H1 (cell line): ENCODE results near the gene FAF2. TPM values are rescaled to one million over a fixed set of nuclear protein-coding genes. Genes with fewer than 3 reads are reported as not detected.

Experiments used
- CTCF ChIA-PET: fragments of 300-600 bp; sonication (Branson Sonifier 250); formaldehyde crosslinking; loops from one replicate; lab custom pipeline; 2021; ENCODE audit not compliant: partially characterized antibody; lab: Charles Lee
- POLR2A ChIA-PET: fragments of 300-600 bp; sonication (Branson Sonifier 250); formaldehyde crosslinking; loops from one replicate; lab custom pipeline; 2021; ENCODE audit warnings: inconsistent platforms; ENCODE audit not compliant: partially characterized antibody; lab: Charles Lee
- DNase-seq, 2 experiments: peaks; one replicate each; pipeline versions ENCODE4 v3.0.0 to v3.0.0-alpha.2; 2010 to 2022; ENCODE audit warnings: low spot score in 2 of 2, low read depth in 1 of 2, mixed read lengths in 1 of 2
- FAIRE-seq: peaks from 2 replicates; lab custom pipeline; 2011; peaks lifted over from hg19 to GRCh38; lab: Jason Lieb, UNC
- H2AFZ ChIP-seq: 2 replicates; pipeline ENCODE4 v1.8.1; 2012; ENCODE audit warnings: low read length, inconsistent platforms
- H2AK5ac ChIP-seq: 2 replicates; pipeline ENCODE4 v1.6.1; 2013; ENCODE audit warnings: low read depth, low read length
- H2BK120ac ChIP-seq: replicated peaks from 2 replicates; pipeline ENCODE3; 2013; ENCODE audit warnings: low read depth, low read length, inconsistent platforms
- H2BK12ac ChIP-seq: 2 replicates; pipeline ENCODE4 v1.6.1; 2013; ENCODE audit warnings: low read depth, low read length
- H2BK15ac ChIP-seq: 2 replicates; pipeline ENCODE4 v1.6.1; 2013; ENCODE audit warnings: low read length
- H2BK20ac ChIP-seq: 2 replicates; pipeline ENCODE4 v1.6.1; 2013; ENCODE audit warnings: low read length
- H2BK5ac ChIP-seq: 2 replicates; pipeline ENCODE4 v1.6.1; 2013; ENCODE audit warnings: low read depth, low read length
- H3K14ac ChIP-seq: 2 replicates; pipeline ENCODE4 v1.6.1; 2013; ENCODE audit warnings: inconsistent platforms; ENCODE audit not compliant: insufficient read length
- H3K18ac ChIP-seq: 2 replicates; pipeline ENCODE4 v1.6.1; 2013; ENCODE audit warnings: low read length; ENCODE audit errors: extremely low read depth
- H3K23ac ChIP-seq: 2 replicates; pipeline ENCODE4 v1.6.1; 2013; ENCODE audit warnings: inconsistent platforms; ENCODE audit not compliant: insufficient read length
- H3K23me2 ChIP-seq: 2 replicates; pipeline ENCODE4 v1.6.1; 2013; ENCODE audit warnings: low read depth, low read length
- H3K27ac ChIP-seq: 2 replicates; pipeline ENCODE4 v1.6.1; 2011; ENCODE audit warnings: low read depth, low read length, inconsistent platforms
- H3K27me3 ChIP-seq, 4 experiments: replicated peaks in 1 of 4; 1 replicate in 1 of 4; 2 replicates in 3 of 4; pipeline versions ENCODE4 v1.6.1 to v1.8.1; 2011 to 2013; ENCODE audit warnings: low read length in 3 of 4, mild to moderate bottlenecking in 3 of 4, inconsistent platforms in 2 of 4, mixed read lengths in 2 of 4, moderate library complexity in 1 of 4; ENCODE audit not compliant: control insufficient read depth in 3 of 4, insufficient read depth in 3 of 4; ENCODE audit errors: extremely low read depth in 1 of 4
- H3K36me3 ChIP-seq, 4 experiments: 2 replicates each; pipeline versions ENCODE4 v1.6.1 to v1.8.1; 2011 to 2013; ENCODE audit warnings: mild to moderate bottlenecking in 4 of 4, low read length in 3 of 4, moderate library complexity in 2 of 4, control low read depth in 1 of 4, inconsistent platforms in 1 of 4; ENCODE audit not compliant: insufficient read depth in 4 of 4, control insufficient read depth in 2 of 4
- H3K4ac ChIP-seq: replicated peaks from 2 replicates; pipeline ENCODE3; 2013; ENCODE audit warnings: low read length, low read depth, mixed read lengths, inconsistent platforms; ENCODE audit not compliant: insufficient read length
- H3K4me1 ChIP-seq, 4 experiments: replicated peaks in 1 of 4; 1 replicate in 1 of 4; 2 replicates in 3 of 4; pipeline versions ENCODE4 v1.6.1 to v1.8.1; 2011 to 2013; ENCODE audit warnings: low read length in 3 of 4, inconsistent platforms in 2 of 4, mixed read lengths in 1 of 4; ENCODE audit not compliant: insufficient read depth in 4 of 4, control insufficient read depth in 3 of 4
- H3K4me2 ChIP-seq, 2 experiments: 2 replicates each; pipeline versions ENCODE4 v1.6.1 to v1.8.1; 2011 to 2013; ENCODE audit warnings: low read depth in 2 of 2, low read length in 2 of 2, control low read depth in 1 of 2, inconsistent platforms in 1 of 2, mild to moderate bottlenecking in 1 of 2; ENCODE audit not compliant: insufficient read depth in 1 of 2
- H3K4me3 ChIP-seq, 4 experiments: fragments of 200-600, 300-600 bp in 1 of 4; sonication (generic), shearing (Covaris generic), sonication (Bioruptor Twin) in 1 of 4; 2 replicates each; pipeline versions ENCODE4 v1.5.1 to v1.8.1; 2011 to 2016; ENCODE audit warnings: low read length in 4 of 4, low read depth in 3 of 4, control low read depth in 2 of 4, inconsistent platforms in 2 of 4, mild to moderate bottlenecking in 2 of 4, mixed read lengths in 1 of 4, moderate library complexity in 1 of 4; ENCODE audit not compliant: insufficient read depth in 2 of 4; ENCODE audit errors: extremely low read depth in 1 of 4
- H3K56ac ChIP-seq: replicated peaks from 2 replicates; pipeline ENCODE3; 2013; ENCODE audit warnings: low read depth, mild to moderate bottlenecking, mixed read lengths, low read length, inconsistent platforms; ENCODE audit not compliant: insufficient read length
- H3K79me1 ChIP-seq: 2 replicates; pipeline ENCODE4 v1.6.1; 2013; ENCODE audit warnings: low read depth, low read length, control low read depth
- H3K79me2 ChIP-seq, 2 experiments: 2 replicates each; pipeline versions ENCODE4 v1.6.1 to v1.8.1; 2012 to 2013; ENCODE audit warnings: low read length in 2 of 2, mild to moderate bottlenecking in 2 of 2, inconsistent platforms in 1 of 2; ENCODE audit not compliant: insufficient read depth in 2 of 2, control insufficient read depth in 1 of 2
- H3K9ac ChIP-seq, 4 experiments: replicated peaks in 1 of 4; 1 replicate in 1 of 4; 2 replicates in 3 of 4; pipeline versions ENCODE4 v1.6.1 to v1.8.1; 2011 to 2013; ENCODE audit warnings: low read depth in 3 of 4, low read length in 3 of 4, control low read depth in 2 of 4, mild to moderate bottlenecking in 2 of 4, moderate library complexity in 2 of 4, inconsistent platforms in 1 of 4; ENCODE audit errors: extremely low read depth in 1 of 4
- H3K9me3 ChIP-seq, 2 experiments: 2 replicates each; pipeline versions ENCODE4 v1.6.1 to v1.8.1; 2012 to 2013; ENCODE audit warnings: mild to moderate bottlenecking in 2 of 2, moderate library complexity in 2 of 2, control low read depth in 1 of 2, inconsistent platforms in 1 of 2, low read depth in 1 of 2, low read length in 1 of 2, mixed read lengths in 1 of 2; ENCODE audit not compliant: insufficient read depth in 2 of 2
- H4K20me1 ChIP-seq, 2 experiments: replicated peaks in 1 of 2; 2 replicates each; pipeline versions ENCODE3 to v1.8.1; 2011 to 2013; ENCODE audit warnings: inconsistent platforms in 2 of 2, low read length in 2 of 2, mild to moderate bottlenecking in 1 of 2; ENCODE audit not compliant: insufficient read depth in 2 of 2, control insufficient read depth in 1 of 2
- H4K5ac ChIP-seq: 2 replicates; pipeline ENCODE4 v1.6.1; 2013; ENCODE audit warnings: low read length, low read depth, mixed read lengths, inconsistent platforms; ENCODE audit not compliant: insufficient read length
- H4K8ac ChIP-seq: 2 replicates; pipeline ENCODE4 v1.8.0; 2013; ENCODE audit warnings: mild to moderate bottlenecking, moderate library complexity, low read length, inconsistent platforms; ENCODE audit not compliant: insufficient read depth; ENCODE audit errors: extremely low read depth
- H4K91ac ChIP-seq: replicated peaks from 2 replicates; pipeline ENCODE3; 2013; ENCODE audit warnings: low read length, mixed read lengths, inconsistent platforms; ENCODE audit not compliant: insufficient read length
- CBX8 ChIP-seq: fragments of 300-800, 300-1000 bp; sonication (generic); IDR thresholded peaks from 2 replicates; pipeline ENCODE4 v1.7.1; 2016; ENCODE audit warnings: low read depth, low read length, borderline replicate concordance
- KDM1A ChIP-seq: fragments of 200-600, 300-600 bp; sonication (generic); IDR thresholded peaks from 2 replicates; pipeline ENCODE4 v1.7.1; 2016; ENCODE audit warnings: mild to moderate bottlenecking, low read length, borderline replicate concordance
- WGBS, 2 experiments: shearing (Covaris generic) in 1 of 2; methylation state at CpG; one replicate each; pipeline versions ENCODE4 v1.1.6 to v1.1.7; 2013 to 2015; ENCODE audit warnings: low lambda C conversion rate in 2 of 2, mixed read lengths in 2 of 2, inconsistent platforms in 1 of 2, low coverage in 1 of 2, missing lambda C conversion rate in 1 of 2; ENCODE audit not compliant: insufficient replicate concordance in 2 of 2, insufficient coverage in 1 of 2, insufficient read length in 1 of 2; ENCODE audit errors: extremely low coverage in 1 of 2, missing lambda C conversion rate in 1 of 2; 5-methylcytosine and 5-hydroxymethylcytosine counted together
- polyA plus RNA-seq, 7 experiments: library from polyadenylated mRNA; depleted of rRNA in 3 of 7; stranded (reverse) in 5 of 7; unstranded in 2 of 7; fragments of >200 nt in 5 of 7; fragments of 200-250 nt in 2 of 7; gene quantifications; 1 replicate in 5 of 7; 2 replicates in 1 of 7; 4 replicates in 1 of 7; pipeline versions ENCODE4 v1.2.1 to v1.2.3, GENCODE V29; 2011 to 2013; ENCODE audit warnings: missing spikeins in 2 of 7, mixed read lengths in 2 of 7
- total RNA-seq: library from RNA; stranded (reverse); fragmentation: NEBNext Ultra II Directional; extraction: Animal tissue kit (Norgen Biotek cat#: 25700); gene quantifications from 2 replicates; pipeline ENCODE4 v1.2.1, GENCODE V29; 2021

Gene FAF2
- total and polyA plus RNA-seq, 2 of the 8 experiments (the other 6 are each of a cell fraction or from before 2014, with no cell fraction given), result 20.8 to 35.8 TPM

DNA sequence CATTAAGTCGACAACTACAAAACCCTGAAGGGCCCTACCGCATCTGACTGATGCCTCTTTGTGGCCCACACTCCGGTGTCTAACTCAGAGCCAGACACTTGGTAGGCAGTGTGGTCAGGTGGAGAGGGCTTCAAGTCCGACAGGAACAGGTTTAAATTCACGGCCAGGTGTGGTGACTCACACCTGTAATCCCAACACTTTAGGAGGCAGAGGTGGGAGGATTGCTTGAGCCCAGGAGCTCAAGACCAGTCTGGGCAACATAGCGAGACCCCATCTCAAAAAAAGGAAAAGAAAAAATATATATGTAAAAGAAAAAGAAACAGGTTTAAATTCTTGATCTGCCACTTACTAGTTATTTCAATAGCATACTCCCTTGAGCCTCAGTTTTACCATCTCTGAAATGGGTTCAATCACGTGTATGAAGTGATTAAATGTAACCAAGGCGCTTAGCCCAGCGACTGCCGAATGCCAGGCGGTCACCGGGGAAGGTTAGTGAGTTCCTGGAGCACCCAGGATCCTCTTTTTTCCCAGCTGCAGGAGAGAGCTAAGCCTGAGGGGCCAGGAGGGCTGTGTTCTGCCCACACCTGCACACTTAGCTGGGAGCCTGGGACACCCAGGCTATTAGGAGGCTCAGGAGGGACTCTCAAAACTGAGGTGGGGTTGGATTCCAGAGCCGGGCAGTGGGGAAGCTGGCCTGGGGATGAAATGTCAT lies 32.8 kb upstream of the FAF2 start:
- no peak overlapping the region for H3K14ac ChIP-seq
- H3K23me2 ChIP-seq, result no peaks in the 10 kb centered on the region; the same call in 1 of the 2 replicates
- peaks cover 0 to 3% (median 0%) of the 10 kb centered on the region in 4 experiments; a peak in 4 of 7 replicates for H3K4me1 ChIP-seq
- H3K9ac ChIP-seq, result no peak overlapping the region; a peak in 2 of 7 replicates
- no peak overlapping the region for H2BK5ac ChIP-seq
- H3K27me3 ChIP-seq, result peaks cover 0 to 11% (median 9%) of the 10 kb centered on the region in 4 experiments; a peak in 6 of 7 replicates
- peaks cover 0 to 2% of the 10 kb centered on the region in 2 experiments for H4K20me1 ChIP-seq
- no peaks in the 10 kb centered on the region for H3K79me2 ChIP-seq
- H3K36me3 ChIP-seq, result no peaks in the 10 kb centered on the region
- H3K4ac ChIP-seq, result no peak overlapping the region
- no peak overlapping the region for H2BK20ac ChIP-seq
- H4K8ac ChIP-seq, result no peak overlapping the region
- H2BK120ac ChIP-seq, result no peak overlapping the region
- H3K56ac ChIP-seq, result no peak overlapping the region
- H3K18ac ChIP-seq, result no peak overlapping the region
- H4K91ac ChIP-seq, result no peak overlapping the region
- TF ChIP-seq KDM1A (peak; percentile 43; the same call in 1 of the 2 replicates), CBX8 (no peak)
- no peak overlapping the region for H3K23ac ChIP-seq
- WGBS, 2 experiments, result 86% methylated on average over 13 of the region's 13 CpGs; no CpG with 5 or more reads in 1 of the 2 experiments
- H2BK12ac ChIP-seq, result no peak overlapping the region
- no peak overlapping the region for H2BK15ac ChIP-seq
- H3K27ac ChIP-seq, result no peak overlapping the region
- no peaks in the 10 kb centered on the region for H3K79me1 ChIP-seq
- peaks cover 0 to under 1% of the 10 kb centered on the region in 2 experiments; a peak in 1 of 4 replicates for H3K9me3 ChIP-seq
- peak overlapping the region; percentile 63 to 73 for H3K4me2 ChIP-seq
- ChIA-PET POLR2A (interaction anchor here (0.8 to 1.7 kb wide), 9 partner anchors 8 to 220 kb away, joined by 3 to 9 read pairs (median 4); partner anchors contain the start of genes FAF2, NOP16 and RNF44), CTCF (interaction anchor here (0.9 to 3.3 kb wide), 6 partner anchors 9 to 685 kb away, joined by 3 to 22 read pairs (median 4); no protein-coding TSS in a partner anchor)
- FAIRE-seq (no peak), DNase-seq (no peak)
- no peak overlapping the region for H4K5ac ChIP-seq
- no peak overlapping the region; the same call in 1 of the 2 replicates for H2AK5ac ChIP-seq
- no peak overlapping the region for H2AFZ ChIP-seq
- peak overlapping the region; percentile 40 to 77 (median 70) for H3K4me3 ChIP-seq
